ENCODE measurements around the gene PAX3.
A peak's percentile ranks its signal among the peaks of the same experiment; 100 is the strongest.

GRCh38 chr2:222303045-222303827 is 4.4 kb upstream of the PAX3 start:
- TF ChIP-seq YY1 (IDR thresholded peaks at IDR 0.05; ENCODE audit: insufficient read depth, insufficient read length): no peak
- TF ChIP-seq ZNF274 (IDR thresholded peaks at IDR 0.05; ENCODE audit: low read depth, low read length): no peak
- TF ChIP-seq SUZ12 (IDR thresholded peaks at IDR 0.05; ENCODE audit: extremely low read depth, insufficient read depth, insufficient read length): peak; percentile 83
